GM23338 (cell line): Measurements from ENCODE around the gene TM9SF2.

ENCODE experiments used
- CREB1 ChIP-seq: fragments of 250-450 bp; sonication (Bioruptor Pico); IDR thresholded peaks from 2 replicates; pipeline ENCODE4 v1.5.0; 2020; ENCODE audit warnings: low read depth, mild to moderate bottlenecking, moderate library complexity
- EZH2 ChIP-seq: fragments of 200-600 bp; sonication (generic); IDR thresholded peaks from one replicate; pipeline ENCODE4 v1.8.0; 2017; ENCODE audit warnings: antibody characterized with exemption, mild to moderate bottlenecking, low read depth; ENCODE audit not compliant: unreplicated experiment
- JUNB ChIP-seq: IDR thresholded peaks from one replicate; pipeline ENCODE4 v1.6.1; 2016; ENCODE audit warnings: antibody characterized with exemption; ENCODE audit not compliant: unreplicated experiment
- NANOG ChIP-seq: IDR thresholded peaks from 2 replicates; pipeline ENCODE4 v1.6.1; 2016; ENCODE audit warnings: antibody characterized with exemption, borderline replicate concordance
- POLR2AphosphoS5 ChIP-seq: IDR thresholded peaks from 2 replicates; pipeline ENCODE4 v1.6.1; 2016; ENCODE audit warnings: antibody characterized with exemption, low read depth
- TF ChIP-seq, protein P1 (sequence below), 2 experiments: fragments of 200-600 bp in 1 of 2; sonication (generic) in 1 of 2; conservative IDR thresholded peaks; 2 replicates each; pipeline versions ENCODE4 v1.5.1 to v1.6.1; 2016 to 2017; ENCODE audit warnings: antibody characterized with exemption in 2 of 2, low read depth in 2 of 2, mild to moderate bottlenecking in 2 of 2, moderate library complexity in 1 of 2
- TF ChIP-seq, protein P2 (sequence below): IDR thresholded peaks from one replicate; pipeline ENCODE4 v1.6.1; 2018; ENCODE audit warnings: antibody characterized with exemption; ENCODE audit not compliant: unreplicated experiment

DNA sequence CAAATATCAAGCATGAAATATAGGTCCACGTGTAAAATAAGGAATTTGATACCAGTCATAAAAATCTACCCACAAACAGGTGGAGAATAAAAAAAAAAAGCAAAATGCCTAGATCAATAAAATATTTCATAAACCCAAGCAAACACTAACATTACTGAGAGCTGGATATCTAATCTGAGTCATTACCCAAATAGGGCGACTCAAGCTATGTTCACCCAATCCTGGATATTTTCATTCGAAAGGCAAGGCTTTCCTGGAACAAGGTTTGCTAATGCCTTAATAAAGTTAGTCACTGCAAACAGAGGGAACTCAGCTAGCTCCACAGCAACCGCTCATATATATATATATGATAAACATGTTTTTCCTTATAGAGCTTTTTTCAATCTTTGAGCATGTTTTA is 33.5 kb upstream of the TM9SF2 start:
- TF ChIP-seq JUNB (no peak), EZH2 (no peak), CREB1 (CRISPR knock-in tag) (no peak), POLR2AphosphoS5 (no peak), NANOG (no peak)
- TF ChIP-seq, protein P1, sequence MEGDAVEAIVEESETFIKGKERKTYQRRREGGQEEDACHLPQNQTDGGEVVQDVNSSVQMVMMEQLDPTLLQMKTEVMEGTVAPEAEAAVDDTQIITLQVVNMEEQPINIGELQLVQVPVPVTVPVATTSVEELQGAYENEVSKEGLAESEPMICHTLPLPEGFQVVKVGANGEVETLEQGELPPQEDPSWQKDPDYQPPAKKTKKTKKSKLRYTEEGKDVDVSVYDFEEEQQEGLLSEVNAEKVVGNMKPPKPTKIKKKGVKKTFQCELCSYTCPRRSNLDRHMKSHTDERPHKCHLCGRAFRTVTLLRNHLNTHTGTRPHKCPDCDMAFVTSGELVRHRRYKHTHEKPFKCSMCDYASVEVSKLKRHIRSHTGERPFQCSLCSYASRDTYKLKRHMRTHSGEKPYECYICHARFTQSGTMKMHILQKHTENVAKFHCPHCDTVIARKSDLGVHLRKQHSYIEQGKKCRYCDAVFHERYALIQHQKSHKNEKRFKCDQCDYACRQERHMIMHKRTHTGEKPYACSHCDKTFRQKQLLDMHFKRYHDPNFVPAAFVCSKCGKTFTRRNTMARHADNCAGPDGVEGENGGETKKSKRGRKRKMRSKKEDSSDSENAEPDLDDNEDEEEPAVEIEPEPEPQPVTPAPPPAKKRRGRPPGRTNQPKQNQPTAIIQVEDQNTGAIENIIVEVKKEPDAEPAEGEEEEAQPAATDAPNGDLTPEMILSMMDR (conservative IDR thresholded peaks at IDR 0.05; ENCODE audit: low read depth in 2 of 2) = no peak
- TF ChIP-seq, protein P2, sequence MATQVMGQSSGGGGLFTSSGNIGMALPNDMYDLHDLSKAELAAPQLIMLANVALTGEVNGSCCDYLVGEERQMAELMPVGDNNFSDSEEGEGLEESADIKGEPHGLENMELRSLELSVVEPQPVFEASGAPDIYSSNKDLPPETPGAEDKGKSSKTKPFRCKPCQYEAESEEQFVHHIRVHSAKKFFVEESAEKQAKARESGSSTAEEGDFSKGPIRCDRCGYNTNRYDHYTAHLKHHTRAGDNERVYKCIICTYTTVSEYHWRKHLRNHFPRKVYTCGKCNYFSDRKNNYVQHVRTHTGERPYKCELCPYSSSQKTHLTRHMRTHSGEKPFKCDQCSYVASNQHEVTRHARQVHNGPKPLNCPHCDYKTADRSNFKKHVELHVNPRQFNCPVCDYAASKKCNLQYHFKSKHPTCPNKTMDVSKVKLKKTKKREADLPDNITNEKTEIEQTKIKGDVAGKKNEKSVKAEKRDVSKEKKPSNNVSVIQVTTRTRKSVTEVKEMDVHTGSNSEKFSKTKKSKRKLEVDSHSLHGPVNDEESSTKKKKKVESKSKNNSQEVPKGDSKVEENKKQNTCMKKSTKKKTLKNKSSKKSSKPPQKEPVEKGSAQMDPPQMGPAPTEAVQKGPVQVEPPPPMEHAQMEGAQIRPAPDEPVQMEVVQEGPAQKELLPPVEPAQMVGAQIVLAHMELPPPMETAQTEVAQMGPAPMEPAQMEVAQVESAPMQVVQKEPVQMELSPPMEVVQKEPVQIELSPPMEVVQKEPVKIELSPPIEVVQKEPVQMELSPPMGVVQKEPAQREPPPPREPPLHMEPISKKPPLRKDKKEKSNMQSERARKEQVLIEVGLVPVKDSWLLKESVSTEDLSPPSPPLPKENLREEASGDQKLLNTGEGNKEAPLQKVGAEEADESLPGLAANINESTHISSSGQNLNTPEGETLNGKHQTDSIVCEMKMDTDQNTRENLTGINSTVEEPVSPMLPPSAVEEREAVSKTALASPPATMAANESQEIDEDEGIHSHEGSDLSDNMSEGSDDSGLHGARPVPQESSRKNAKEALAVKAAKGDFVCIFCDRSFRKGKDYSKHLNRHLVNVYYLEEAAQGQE = no peak
